HepG2 (cell line): ENCODE results near the gene SOS2. TPM values are rescaled to one million over a fixed set of nuclear protein-coding genes. Genes with fewer than 3 reads are reported as not detected.
A peak's percentile ranks its signal among the peaks of the same experiment; 100 is the strongest.

Experiments used
- ATAC-seq: fragments of 200-7000 bp; cut with Tn5 transposase; 3 replicates; pipeline ENCODE4 v1.9.1; 2020; ENCODE audit warnings: mild to moderate bottlenecking, moderate library complexity
- BruUV-seq: library from RNA; stranded (reverse); fragments of 400-500 nt; replicated peaks from 2 replicates; lab custom pipeline; 2021; lab: Mats Ljungman, UMichigan
- CTCF ChIA-PET: fragments of 300-600 bp; formaldehyde crosslinking; extraction: SDS; loops from one replicate; lab custom pipeline; 2021; ENCODE audit warnings: low total read pairs, inconsistent platforms, low intra/inter-chr PET ratio; lab: Yijun Ruan, JAX
- POLR2A ChIA-PET: fragments of 350-600 bp; sonication (Branson Sonifier 250); formaldehyde crosslinking; loops from one replicate; lab custom pipeline; 2020; ENCODE audit warnings: antibody characterized with exemption, inconsistent platforms; lab: Yijun Ruan, JAX
- DNase-seq: peaks from one replicate; pipeline ENCODE4 v3.0.0-alpha.2; 2015; ENCODE audit warnings: low spot score
- FAIRE-seq: peaks from 3 replicates; lab custom pipeline; 2011; peaks lifted over from hg19 to GRCh38; lab: Jason Lieb, UNC
- H2AFZ ChIP-seq: one replicate; pipeline ENCODE4 v1.6.1; 2011; ENCODE audit warnings: low read length, inconsistent platforms
- H3K27ac ChIP-seq: fragments of 300-600 bp; 3 replicates; pipeline ENCODE4 v1.8.0; 2011; ENCODE audit warnings: mixed run types, mild to moderate bottlenecking, mixed read lengths, low read length, inconsistent platforms; ENCODE audit not compliant: insufficient read depth; ENCODE audit errors: extremely low read length
- H3K27me3 ChIP-seq, 2 experiments: fragments of 200-600 bp in 1 of 2; 2 replicates in 1 of 2; 3 replicates in 1 of 2; pipeline versions ENCODE4 v1.6.0 to v1.8.0; 2011; ENCODE audit warnings: low read length in 2 of 2, mild to moderate bottlenecking in 2 of 2, moderate library complexity in 2 of 2, inconsistent platforms in 1 of 2; ENCODE audit not compliant: insufficient read depth in 2 of 2, control insufficient read depth in 1 of 2
- H3K36me3 ChIP-seq, 2 experiments: fragments of 200-600 bp in 1 of 2; replicated peaks in 1 of 2; 2 replicates in 1 of 2; 3 replicates in 1 of 2; pipeline versions ENCODE4 v1.5.1 to v1.8.0; 2011; ENCODE audit warnings: low read length in 2 of 2, inconsistent platforms in 1 of 2; ENCODE audit not compliant: insufficient read depth in 2 of 2, control insufficient read depth in 1 of 2
- H3K4me1 ChIP-seq: 2 replicates; pipeline ENCODE4 v1.5.1; 2012; ENCODE audit warnings: low read length, inconsistent platforms; ENCODE audit not compliant: insufficient read depth
- H3K4me2 ChIP-seq: 2 replicates; pipeline ENCODE4 v1.6.0; 2011; ENCODE audit warnings: low read depth, low read length, inconsistent platforms
- H3K4me3 ChIP-seq, 3 experiments: fragments of 200-600 bp in 1 of 3; sonication (generic), shearing (Covaris generic) in 1 of 3; replicated peaks in 1 of 3; 2 replicates each; pipeline ENCODE4 v1.5.1; 2011 to 2016; ENCODE audit warnings: low read length in 3 of 3, inconsistent platforms in 2 of 3, low read depth in 2 of 3, mild to moderate bottlenecking in 2 of 3, control low read depth in 1 of 3, mixed read lengths in 1 of 3; ENCODE audit not compliant: insufficient read depth in 1 of 3
- H3K79me2 ChIP-seq: one replicate; pipeline ENCODE4 v1.6.1; 2011; ENCODE audit warnings: low read length, inconsistent platforms; ENCODE audit not compliant: insufficient read depth
- H3K9ac ChIP-seq: 2 replicates; pipeline ENCODE4 v1.6.0; 2011; ENCODE audit warnings: mild to moderate bottlenecking, low read depth, low read length, inconsistent platforms; ENCODE audit not compliant: insufficient read depth
- H3K9me3 ChIP-seq: 2 replicates; pipeline ENCODE4 v1.5.1; 2012; ENCODE audit warnings: mild to moderate bottlenecking, low read length
- H4K20me1 ChIP-seq: 2 replicates; pipeline ENCODE4 v1.6.0; 2011; ENCODE audit warnings: inconsistent platforms, mild to moderate bottlenecking, low read length, moderate library complexity; ENCODE audit not compliant: insufficient read depth
- HNF4G ChIP-seq, 2 experiments: sonication (generic) in 1 of 2; formaldehyde crosslinking in 1 of 2; IDR thresholded peaks; 2 replicates each; pipeline versions ENCODE4 v1.4.0 to v1.6.1; 2011 to 2020; ENCODE audit warnings: borderline replicate concordance in 2 of 2, low read depth in 2 of 2, mild to moderate bottlenecking in 2 of 2, low read length in 1 of 2, missing genetic modification reagents in 1 of 2, moderate library complexity in 1 of 2
- KAT7 ChIP-seq: IDR thresholded peaks from 2 replicates; pipeline ENCODE4 v1.6.1; 2018; ENCODE audit warnings: borderline replicate concordance, missing compliant biosample characterization
- MIER2 ChIP-seq: IDR thresholded peaks from 2 replicates; pipeline ENCODE4 v1.6.1; 2016; ENCODE audit warnings: missing biosample characterization, missing genetic modification reagents
- MLLT10 ChIP-seq: sonication (generic); formaldehyde crosslinking; IDR thresholded peaks from 2 replicates; pipeline ENCODE4 v1.4.0; 2020; ENCODE audit warnings: missing genetic modification reagents
- MZF1 ChIP-seq: sonication (generic); formaldehyde crosslinking; IDR thresholded peaks from 2 replicates; pipeline ENCODE4 v1.8.1; 2023; ENCODE audit warnings: mild to moderate bottlenecking, missing genetic modification reagents, borderline replicate concordance
- NFE2 ChIP-seq: sonication (generic); formaldehyde crosslinking; IDR thresholded peaks from 2 replicates; pipeline ENCODE4 v1.4.0; 2020; ENCODE audit warnings: missing genetic modification reagents
- NR3C1 ChIP-seq: sonication (generic); formaldehyde crosslinking; IDR thresholded peaks from 2 replicates; pipeline ENCODE4 v1.4.0; 2020; ENCODE audit warnings: missing genetic modification reagents
- SATB2 ChIP-seq: sonication (generic); formaldehyde crosslinking; IDR thresholded peaks from 2 replicates; pipeline ENCODE4 v1.5.0; 2020; ENCODE audit warnings: missing genetic modification reagents
- ZNF562 ChIP-seq: sonication (generic); formaldehyde crosslinking; IDR thresholded peaks from 2 replicates; pipeline ENCODE4 v1.8.0; 2022; ENCODE audit warnings: missing genetic modification reagents, borderline replicate concordance
- ZNF660 ChIP-seq: sonication (generic); formaldehyde crosslinking; IDR thresholded peaks from 2 replicates; pipeline ENCODE4 v1.5.1; 2020; ENCODE audit warnings: mild to moderate bottlenecking, low read depth, missing genetic modification reagents, borderline replicate concordance
- WGBS: methylation state at CpG from one replicate; pipeline ENCODE4 v1.1.6; 2017; ENCODE audit warnings: low lambda C conversion rate; 5-methylcytosine and 5-hydroxymethylcytosine counted together
- in situ Hi-C: cut with HindIII; loops from 2 replicates; pipeline ENCODE4 v1.10.0; 2017; ENCODE audit warnings: low pct_unique_long_range_greater_than_20kb; ENCODE audit not compliant: extremely low pct_ligation_motif_present
- intact Hi-C: fragments of 100-400 bp; cut with micrococcal nuclease; formaldehyde crosslinking; loops from one replicate; pipeline ENCODE4 v1.10.0; 2022; ENCODE audit not compliant: unreplicated experiment
- polyA plus RNA-seq, 8 experiments: library from polyadenylated mRNA; depleted of rRNA in 3 of 8; stranded (reverse) in 7 of 8; unstranded in 1 of 8; fragments of >200 nt; fragmentation: Illumina TruSeq in 4 of 8; extraction: Trizol in 4 of 8; gene quantifications; 2 replicates each; pipeline versions ENCODE4 v1.2.1 to v1.2.3, GENCODE V29; 2011 to 2016; ENCODE audit warnings: low read depth in 4 of 8, missing spikeins in 1 of 8, mixed read lengths in 1 of 8; ENCODE audit not compliant: insufficient read depth in 1 of 8
- total RNA-seq, 5 experiments: library from RNA; depleted of rRNA; stranded (reverse); fragments of >200 nt; fragmentation: Illumina TruSeq; extraction: Trizol; gene quantifications; 2 replicates each; pipeline ENCODE4 v1.2.3, GENCODE V29; 2016; ENCODE audit warnings: low read depth in 1 of 5
- TF ChIP-seq, protein P1 (sequence below): sonication (generic); formaldehyde crosslinking; IDR thresholded peaks from one replicate; pipeline ENCODE4 v1.5.1; 2020; ENCODE audit warnings: mild to moderate bottlenecking, missing genetic modification reagents; ENCODE audit errors: not compliant biosample characterization
- TF ChIP-seq, protein P2 (sequence below): sonication (generic); formaldehyde crosslinking; IDR thresholded peaks from 2 replicates; pipeline ENCODE4 v1.5.1; 2020; ENCODE audit warnings: missing genetic modification reagents, mild to moderate bottlenecking, borderline replicate concordance

The SOS2 gene
- total and polyA plus RNA-seq, 2 of the 13 experiments (the other 11 are each of a cell fraction or from before 2014, with no cell fraction given), result 9.3 to 12.1 TPM

DNA sequence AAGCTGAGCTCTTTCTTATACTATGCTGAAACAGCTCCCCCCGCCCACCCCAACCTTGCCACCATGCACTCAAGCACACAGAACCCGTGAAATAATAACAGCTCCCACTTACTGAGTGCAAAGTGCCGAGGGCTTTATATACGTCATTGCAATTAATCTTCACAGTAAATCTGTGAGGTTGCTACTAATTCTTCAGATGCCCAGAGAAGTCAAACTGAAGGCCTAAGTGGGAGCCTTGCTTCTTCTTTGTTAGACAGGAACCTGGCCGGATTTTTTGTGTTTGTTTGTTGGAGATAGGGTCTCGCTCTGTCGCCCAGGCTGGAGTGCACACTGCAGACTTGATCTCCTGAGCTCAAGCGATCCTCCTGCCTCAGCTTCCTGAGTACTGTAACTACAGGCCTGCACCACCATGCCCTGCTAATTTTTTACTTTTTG lies 149.1 kb downstream of the SOS2 start:
- Histone ChIP-seq H3K36me3 (no peaks in the 10 kb centered on the region), H3K27me3 (0 out of 5 replicates have a peak, but pooled peaks cover 0 to 1% of the 10 kb centered on the region in 2 experiments), H3K9me3 (no peaks in the 10 kb centered on the region), H4K20me1 (no peaks in the 10 kb centered on the region), H2AFZ (no peak overlapping the region), H3K4me1 (no peaks in the 10 kb centered on the region), H3K79me2 (no peaks in the 10 kb centered on the region), H3K27ac (no peak overlapping the region), H3K4me3 (no peak overlapping the region), H3K9ac (no peak overlapping the region), H3K4me2 (no peak overlapping the region)
- ChIA-PET CTCF (no interaction called here), POLR2A (no interaction called here)
- in situ Hi-C loops, result no loop called here
- DNase-seq, result no peak
- intact Hi-C loops, result no loop called here
- ATAC-seq, result peak; percentile 33; the same call in 2 of the 3 replicates
- TF ChIP-seq, protein P1, sequence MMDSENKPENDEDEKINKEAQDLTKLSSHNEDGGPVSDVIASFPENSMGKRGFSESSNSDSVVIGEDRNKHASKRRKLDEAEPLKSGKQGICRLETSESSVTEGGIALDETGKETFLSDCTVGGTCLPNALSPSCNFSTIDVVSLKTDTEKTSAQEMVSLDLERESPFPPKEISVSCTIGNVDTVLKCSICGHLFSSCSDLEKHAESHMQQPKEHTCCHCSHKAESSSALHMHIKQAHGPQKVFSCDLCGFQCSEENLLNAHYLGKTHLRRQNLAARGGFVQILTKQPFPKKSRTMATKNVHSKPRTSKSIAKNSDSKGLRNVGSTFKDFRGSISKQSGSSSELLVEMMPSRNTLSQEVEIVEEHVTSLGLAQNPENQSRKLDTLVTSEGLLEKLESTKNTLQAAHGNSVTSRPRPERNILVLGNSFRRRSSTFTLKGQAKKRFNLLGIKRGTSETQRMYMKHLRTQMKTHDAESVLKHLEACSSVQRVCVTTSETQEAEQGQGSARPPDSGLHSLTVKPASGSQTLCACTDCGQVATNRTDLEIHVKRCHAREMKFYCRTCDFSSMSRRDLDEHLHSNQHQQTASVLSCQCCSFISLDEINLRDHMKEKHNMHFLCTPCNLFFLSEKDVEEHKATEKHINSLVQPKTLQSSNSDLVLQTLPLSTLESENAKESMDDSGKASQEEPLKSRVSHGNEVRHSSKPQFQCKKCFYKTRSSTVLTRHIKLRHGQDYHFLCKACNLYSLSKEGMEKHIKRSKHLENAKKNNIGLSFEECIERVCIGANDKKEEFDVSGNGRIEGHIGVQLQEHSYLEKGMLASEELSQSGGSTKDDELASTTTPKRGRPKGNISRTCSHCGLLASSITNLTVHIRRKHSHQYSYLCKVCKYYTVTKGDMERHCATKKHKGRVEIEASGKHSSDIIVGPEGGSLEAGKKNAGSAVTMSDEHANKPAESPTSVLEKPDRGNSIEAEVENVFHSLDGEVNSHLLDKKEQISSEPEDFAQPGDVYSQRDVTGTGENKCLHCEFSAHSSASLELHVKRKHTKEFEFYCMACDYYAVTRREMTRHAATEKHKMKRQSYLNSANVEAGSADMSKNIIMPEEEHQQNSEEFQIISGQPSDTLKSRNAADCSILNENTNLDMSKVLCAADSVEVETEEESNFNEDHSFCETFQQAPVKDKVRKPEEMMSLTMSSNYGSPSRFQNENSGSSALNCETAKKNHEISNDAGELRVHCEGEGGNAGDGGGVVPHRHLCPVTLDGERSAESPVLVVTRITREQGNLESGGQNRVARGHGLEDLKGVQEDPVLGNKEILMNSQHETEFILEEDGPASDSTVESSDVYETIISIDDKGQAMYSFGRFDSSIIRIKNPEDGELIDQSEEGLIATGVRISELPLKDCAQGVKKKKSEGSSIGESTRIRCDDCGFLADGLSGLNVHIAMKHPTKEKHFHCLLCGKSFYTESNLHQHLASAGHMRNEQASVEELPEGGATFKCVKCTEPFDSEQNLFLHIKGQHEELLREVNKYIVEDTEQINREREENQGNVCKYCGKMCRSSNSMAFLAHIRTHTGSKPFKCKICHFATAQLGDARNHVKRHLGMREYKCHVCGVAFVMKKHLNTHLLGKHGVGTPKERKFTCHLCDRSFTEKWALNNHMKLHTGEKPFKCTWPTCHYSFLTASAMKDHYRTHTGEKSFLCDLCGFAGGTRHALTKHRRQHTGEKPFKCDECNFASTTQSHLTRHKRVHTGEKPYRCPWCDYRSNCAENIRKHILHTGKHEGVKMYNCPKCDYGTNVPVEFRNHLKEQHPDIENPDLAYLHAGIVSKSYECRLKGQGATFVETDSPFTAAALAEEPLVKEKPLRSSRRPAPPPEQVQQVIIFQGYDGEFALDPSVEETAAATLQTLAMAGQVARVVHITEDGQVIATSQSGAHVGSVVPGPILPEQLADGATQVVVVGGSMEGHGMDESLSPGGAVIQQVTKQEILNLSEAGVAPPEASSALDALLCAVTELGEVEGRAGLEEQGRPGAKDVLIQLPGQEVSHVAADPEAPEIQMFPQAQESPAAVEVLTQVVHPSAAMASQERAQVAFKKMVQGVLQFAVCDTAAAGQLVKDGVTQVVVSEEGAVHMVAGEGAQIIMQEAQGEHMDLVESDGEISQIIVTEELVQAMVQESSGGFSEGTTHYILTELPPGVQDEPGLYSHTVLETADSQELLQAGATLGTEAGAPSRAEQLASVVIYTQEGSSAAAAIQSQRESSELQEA (CRISPR knock-in tag), result no peak
- TF ChIP-seq ZNF660 (CRISPR knock-in tag) (no peak), MIER2 (CRISPR knock-in tag) (no peak), MLLT10 (CRISPR knock-in tag) (no peak), HNF4G (IDR thresholded peaks at IDR 0.05; ENCODE audit: borderline replicate concordance, low read depth, low read length) (no peak), HNF4G (CRISPR knock-in tag; IDR thresholded peaks at IDR 0.05; ENCODE audit: borderline replicate concordance, low read depth) (no peak), KAT7 (no peak), NFE2 (no peak), SATB2 (no peak), ZNF562 (CRISPR knock-in tag) (no peak), NR3C1 (CRISPR knock-in tag) (no peak), MZF1 (CRISPR knock-in tag) (no peak)
- TF ChIP-seq, protein P2, sequence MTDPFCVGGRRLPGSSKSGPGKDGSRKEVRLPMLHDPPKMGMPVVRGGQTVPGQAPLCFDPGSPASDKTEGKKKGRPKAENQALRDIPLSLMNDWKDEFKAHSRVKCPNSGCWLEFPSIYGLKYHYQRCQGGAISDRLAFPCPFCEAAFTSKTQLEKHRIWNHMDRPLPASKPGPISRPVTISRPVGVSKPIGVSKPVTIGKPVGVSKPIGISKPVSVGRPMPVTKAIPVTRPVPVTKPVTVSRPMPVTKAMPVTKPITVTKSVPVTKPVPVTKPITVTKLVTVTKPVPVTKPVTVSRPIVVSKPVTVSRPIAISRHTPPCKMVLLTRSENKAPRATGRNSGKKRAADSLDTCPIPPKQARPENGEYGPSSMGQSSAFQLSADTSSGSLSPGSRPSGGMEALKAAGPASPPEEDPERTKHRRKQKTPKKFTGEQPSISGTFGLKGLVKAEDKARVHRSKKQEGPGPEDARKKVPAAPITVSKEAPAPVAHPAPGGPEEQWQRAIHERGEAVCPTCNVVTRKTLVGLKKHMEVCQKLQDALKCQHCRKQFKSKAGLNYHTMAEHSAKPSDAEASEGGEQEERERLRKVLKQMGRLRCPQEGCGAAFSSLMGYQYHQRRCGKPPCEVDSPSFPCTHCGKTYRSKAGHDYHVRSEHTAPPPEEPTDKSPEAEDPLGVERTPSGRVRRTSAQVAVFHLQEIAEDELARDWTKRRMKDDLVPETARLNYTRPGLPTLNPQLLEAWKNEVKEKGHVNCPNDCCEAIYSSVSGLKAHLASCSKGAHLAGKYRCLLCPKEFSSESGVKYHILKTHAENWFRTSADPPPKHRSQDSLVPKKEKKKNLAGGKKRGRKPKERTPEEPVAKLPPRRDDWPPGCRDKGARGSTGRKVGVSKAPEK (CRISPR knock-in tag), result no peak
- 46% methylated on average over 7 of the region's 8 CpGs for WGBS
- no peak for FAIRE-seq
- BruUV-seq, result no TSS peak
